Measurements from ENCODE around the gene BCAP31.

GRCh38 chrX:153684467-153685155 lies 39.6 kb downstream of the BCAP31 start:
- TF ChIP-seq POLR2A (IDR thresholded peaks at IDR 0.05), result no peak
- TF ChIP-seq, protein P1, sequence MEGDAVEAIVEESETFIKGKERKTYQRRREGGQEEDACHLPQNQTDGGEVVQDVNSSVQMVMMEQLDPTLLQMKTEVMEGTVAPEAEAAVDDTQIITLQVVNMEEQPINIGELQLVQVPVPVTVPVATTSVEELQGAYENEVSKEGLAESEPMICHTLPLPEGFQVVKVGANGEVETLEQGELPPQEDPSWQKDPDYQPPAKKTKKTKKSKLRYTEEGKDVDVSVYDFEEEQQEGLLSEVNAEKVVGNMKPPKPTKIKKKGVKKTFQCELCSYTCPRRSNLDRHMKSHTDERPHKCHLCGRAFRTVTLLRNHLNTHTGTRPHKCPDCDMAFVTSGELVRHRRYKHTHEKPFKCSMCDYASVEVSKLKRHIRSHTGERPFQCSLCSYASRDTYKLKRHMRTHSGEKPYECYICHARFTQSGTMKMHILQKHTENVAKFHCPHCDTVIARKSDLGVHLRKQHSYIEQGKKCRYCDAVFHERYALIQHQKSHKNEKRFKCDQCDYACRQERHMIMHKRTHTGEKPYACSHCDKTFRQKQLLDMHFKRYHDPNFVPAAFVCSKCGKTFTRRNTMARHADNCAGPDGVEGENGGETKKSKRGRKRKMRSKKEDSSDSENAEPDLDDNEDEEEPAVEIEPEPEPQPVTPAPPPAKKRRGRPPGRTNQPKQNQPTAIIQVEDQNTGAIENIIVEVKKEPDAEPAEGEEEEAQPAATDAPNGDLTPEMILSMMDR (IDR thresholded peaks at IDR 0.05), result no peak
